H1 (cell line): ENCODE data around the gene SLC39A2. TPM values are rescaled to one million over a fixed set of nuclear protein-coding genes. Genes with fewer than 3 reads are reported as not detected.

Experiments
- CTCF ChIA-PET: fragments of 300-600 bp; sonication (Branson Sonifier 250); formaldehyde crosslinking; loops from one replicate; lab custom pipeline; 2021; ENCODE audit not compliant: partially characterized antibody; lab: Charles Lee
- POLR2A ChIA-PET: fragments of 300-600 bp; sonication (Branson Sonifier 250); formaldehyde crosslinking; loops from one replicate; lab custom pipeline; 2021; ENCODE audit warnings: inconsistent platforms; ENCODE audit not compliant: partially characterized antibody; lab: Charles Lee
- DNase-seq, 2 experiments: peaks; one replicate each; pipeline versions ENCODE4 v3.0.0 to v3.0.0-alpha.2; 2010 to 2022; ENCODE audit warnings: low spot score in 2 of 2, low read depth in 1 of 2, mixed read lengths in 1 of 2
- FAIRE-seq: peaks from 2 replicates; lab custom pipeline; 2011; peaks lifted over from hg19 to GRCh38; lab: Jason Lieb, UNC
- H2AFZ ChIP-seq: 2 replicates; pipeline ENCODE4 v1.8.1; 2012; ENCODE audit warnings: low read length, inconsistent platforms
- H2AK5ac ChIP-seq: 2 replicates; pipeline ENCODE4 v1.6.1; 2013; ENCODE audit warnings: low read depth, low read length
- H2BK120ac ChIP-seq: replicated peaks from 2 replicates; pipeline ENCODE3; 2013; ENCODE audit warnings: low read depth, low read length, inconsistent platforms
- H2BK12ac ChIP-seq: 2 replicates; pipeline ENCODE4 v1.6.1; 2013; ENCODE audit warnings: low read depth, low read length
- H2BK15ac ChIP-seq: 2 replicates; pipeline ENCODE4 v1.6.1; 2013; ENCODE audit warnings: low read length
- H2BK20ac ChIP-seq: 2 replicates; pipeline ENCODE4 v1.6.1; 2013; ENCODE audit warnings: low read length
- H2BK5ac ChIP-seq: 2 replicates; pipeline ENCODE4 v1.6.1; 2013; ENCODE audit warnings: low read depth, low read length
- H3K14ac ChIP-seq: 2 replicates; pipeline ENCODE4 v1.6.1; 2013; ENCODE audit warnings: inconsistent platforms; ENCODE audit not compliant: insufficient read length
- H3K18ac ChIP-seq: 2 replicates; pipeline ENCODE4 v1.6.1; 2013; ENCODE audit warnings: low read length; ENCODE audit errors: extremely low read depth
- H3K23ac ChIP-seq: 2 replicates; pipeline ENCODE4 v1.6.1; 2013; ENCODE audit warnings: inconsistent platforms; ENCODE audit not compliant: insufficient read length
- H3K23me2 ChIP-seq: 2 replicates; pipeline ENCODE4 v1.6.1; 2013; ENCODE audit warnings: low read depth, low read length
- H3K27ac ChIP-seq: 2 replicates; pipeline ENCODE4 v1.6.1; 2011; ENCODE audit warnings: low read depth, low read length, inconsistent platforms
- H3K27me3 ChIP-seq, 4 experiments: replicated peaks in 1 of 4; 1 replicate in 1 of 4; 2 replicates in 3 of 4; pipeline versions ENCODE4 v1.6.1 to v1.8.1; 2011 to 2013; ENCODE audit warnings: low read length in 3 of 4, mild to moderate bottlenecking in 3 of 4, inconsistent platforms in 2 of 4, mixed read lengths in 2 of 4, moderate library complexity in 1 of 4; ENCODE audit not compliant: control insufficient read depth in 3 of 4, insufficient read depth in 3 of 4; ENCODE audit errors: extremely low read depth in 1 of 4
- H3K36me3 ChIP-seq, 4 experiments: 2 replicates each; pipeline versions ENCODE4 v1.6.1 to v1.8.1; 2011 to 2013; ENCODE audit warnings: mild to moderate bottlenecking in 4 of 4, low read length in 3 of 4, moderate library complexity in 2 of 4, control low read depth in 1 of 4, inconsistent platforms in 1 of 4; ENCODE audit not compliant: insufficient read depth in 4 of 4, control insufficient read depth in 2 of 4
- H3K4ac ChIP-seq: replicated peaks from 2 replicates; pipeline ENCODE3; 2013; ENCODE audit warnings: low read length, low read depth, mixed read lengths, inconsistent platforms; ENCODE audit not compliant: insufficient read length
- H3K4me1 ChIP-seq, 4 experiments: replicated peaks in 1 of 4; 1 replicate in 1 of 4; 2 replicates in 3 of 4; pipeline versions ENCODE4 v1.6.1 to v1.8.1; 2011 to 2013; ENCODE audit warnings: low read length in 3 of 4, inconsistent platforms in 2 of 4, mixed read lengths in 1 of 4; ENCODE audit not compliant: insufficient read depth in 4 of 4, control insufficient read depth in 3 of 4
- H3K4me2 ChIP-seq, 2 experiments: 2 replicates each; pipeline versions ENCODE4 v1.6.1 to v1.8.1; 2011 to 2013; ENCODE audit warnings: low read depth in 2 of 2, low read length in 2 of 2, control low read depth in 1 of 2, inconsistent platforms in 1 of 2, mild to moderate bottlenecking in 1 of 2; ENCODE audit not compliant: insufficient read depth in 1 of 2
- H3K4me3 ChIP-seq, 4 experiments: fragments of 200-600, 300-600 bp in 1 of 4; sonication (generic), shearing (Covaris generic), sonication (Bioruptor Twin) in 1 of 4; 2 replicates each; pipeline versions ENCODE4 v1.5.1 to v1.8.1; 2011 to 2016; ENCODE audit warnings: low read length in 4 of 4, low read depth in 3 of 4, control low read depth in 2 of 4, inconsistent platforms in 2 of 4, mild to moderate bottlenecking in 2 of 4, mixed read lengths in 1 of 4, moderate library complexity in 1 of 4; ENCODE audit not compliant: insufficient read depth in 2 of 4; ENCODE audit errors: extremely low read depth in 1 of 4
- H3K56ac ChIP-seq: replicated peaks from 2 replicates; pipeline ENCODE3; 2013; ENCODE audit warnings: low read depth, mild to moderate bottlenecking, mixed read lengths, low read length, inconsistent platforms; ENCODE audit not compliant: insufficient read length
- H3K79me1 ChIP-seq: 2 replicates; pipeline ENCODE4 v1.6.1; 2013; ENCODE audit warnings: low read depth, low read length, control low read depth
- H3K79me2 ChIP-seq, 2 experiments: 2 replicates each; pipeline versions ENCODE4 v1.6.1 to v1.8.1; 2012 to 2013; ENCODE audit warnings: low read length in 2 of 2, mild to moderate bottlenecking in 2 of 2, inconsistent platforms in 1 of 2; ENCODE audit not compliant: insufficient read depth in 2 of 2, control insufficient read depth in 1 of 2
- H3K9ac ChIP-seq, 4 experiments: replicated peaks in 1 of 4; 1 replicate in 1 of 4; 2 replicates in 3 of 4; pipeline versions ENCODE4 v1.6.1 to v1.8.1; 2011 to 2013; ENCODE audit warnings: low read depth in 3 of 4, low read length in 3 of 4, control low read depth in 2 of 4, mild to moderate bottlenecking in 2 of 4, moderate library complexity in 2 of 4, inconsistent platforms in 1 of 4; ENCODE audit errors: extremely low read depth in 1 of 4
- H3K9me3 ChIP-seq, 2 experiments: 2 replicates each; pipeline versions ENCODE4 v1.6.1 to v1.8.1; 2012 to 2013; ENCODE audit warnings: mild to moderate bottlenecking in 2 of 2, moderate library complexity in 2 of 2, control low read depth in 1 of 2, inconsistent platforms in 1 of 2, low read depth in 1 of 2, low read length in 1 of 2, mixed read lengths in 1 of 2; ENCODE audit not compliant: insufficient read depth in 2 of 2
- H4K20me1 ChIP-seq, 2 experiments: replicated peaks in 1 of 2; 2 replicates each; pipeline versions ENCODE3 to v1.8.1; 2011 to 2013; ENCODE audit warnings: inconsistent platforms in 2 of 2, low read length in 2 of 2, mild to moderate bottlenecking in 1 of 2; ENCODE audit not compliant: insufficient read depth in 2 of 2, control insufficient read depth in 1 of 2
- H4K5ac ChIP-seq: 2 replicates; pipeline ENCODE4 v1.6.1; 2013; ENCODE audit warnings: low read length, low read depth, mixed read lengths, inconsistent platforms; ENCODE audit not compliant: insufficient read length
- H4K8ac ChIP-seq: 2 replicates; pipeline ENCODE4 v1.8.0; 2013; ENCODE audit warnings: mild to moderate bottlenecking, moderate library complexity, low read length, inconsistent platforms; ENCODE audit not compliant: insufficient read depth; ENCODE audit errors: extremely low read depth
- H4K91ac ChIP-seq: replicated peaks from 2 replicates; pipeline ENCODE3; 2013; ENCODE audit warnings: low read length, mixed read lengths, inconsistent platforms; ENCODE audit not compliant: insufficient read length
- TEAD4 ChIP-seq: IDR thresholded peaks from 2 replicates; pipeline ENCODE4 v1.6.1; 2012; ENCODE audit warnings: low read depth, low read length, inconsistent platforms, mixed read lengths
- WGBS, 2 experiments: shearing (Covaris generic) in 1 of 2; methylation state at CpG; one replicate each; pipeline versions ENCODE4 v1.1.6 to v1.1.7; 2013 to 2015; ENCODE audit warnings: low lambda C conversion rate in 2 of 2, mixed read lengths in 2 of 2, inconsistent platforms in 1 of 2, low coverage in 1 of 2, missing lambda C conversion rate in 1 of 2; ENCODE audit not compliant: insufficient replicate concordance in 2 of 2, insufficient coverage in 1 of 2, insufficient read length in 1 of 2; ENCODE audit errors: extremely low coverage in 1 of 2, missing lambda C conversion rate in 1 of 2; 5-methylcytosine and 5-hydroxymethylcytosine counted together
- polyA plus RNA-seq, 7 experiments: library from polyadenylated mRNA; depleted of rRNA in 3 of 7; stranded (reverse) in 5 of 7; unstranded in 2 of 7; fragments of >200 nt in 5 of 7; fragments of 200-250 nt in 2 of 7; gene quantifications; 1 replicate in 5 of 7; 2 replicates in 1 of 7; 4 replicates in 1 of 7; pipeline versions ENCODE4 v1.2.1 to v1.2.3, GENCODE V29; 2011 to 2013; ENCODE audit warnings: missing spikeins in 2 of 7, mixed read lengths in 2 of 7
- total RNA-seq: library from RNA; stranded (reverse); fragmentation: NEBNext Ultra II Directional; extraction: Animal tissue kit (Norgen Biotek cat#: 25700); gene quantifications from 2 replicates; pipeline ENCODE4 v1.2.1, GENCODE V29; 2021

Gene SLC39A2
- total and polyA plus RNA-seq, 2 of the 8 experiments (the other 6 are each of a cell fraction or from before 2014, with no cell fraction given): 0.14 to 0.22 TPM

GRCh38 chr14:21036751-21037150, 37.7 kb downstream of the SLC39A2 start:
- Histone ChIP-seq H3K27ac (no peak overlapping the region), H3K79me1 (no peaks in the 10 kb centered on the region), H2BK12ac (no peak overlapping the region), H2BK5ac (no peak overlapping the region), H3K27me3 (no peaks in the 10 kb centered on the region), H3K9ac (no peak overlapping the region), H3K23ac (no peak overlapping the region), H3K4ac (no peak overlapping the region), H2AFZ (no peak overlapping the region), H2AK5ac (no peak overlapping the region), H2BK15ac (no peak overlapping the region), H2BK20ac (no peak overlapping the region), H3K4me3 (no peak overlapping the region), H3K36me3 (no peaks in the 10 kb centered on the region), H3K23me2 (peaks cover 2% of the 10 kb centered on the region; the same call in 1 of the 2 replicates), H4K5ac (no peak overlapping the region), H3K79me2 (no peaks in the 10 kb centered on the region), H3K14ac (no peak overlapping the region), H3K9me3 (no peaks in the 10 kb centered on the region), H4K91ac (no peak overlapping the region), H4K20me1 (no peaks in the 10 kb centered on the region), H3K56ac (no peak overlapping the region), H3K4me1 (peaks cover 8 to 11% (median 10%) of the 10 kb centered on the region in 4 experiments; a peak in 6 of 7 replicates), H4K8ac (no peak overlapping the region), H3K18ac (no peak overlapping the region), H3K4me2 (no peak overlapping the region), H2BK120ac (no peak overlapping the region)
- DNase-seq: no peak
- WGBS, 2 experiments: 91% methylated on average over 7 of the region's 7 CpGs; no CpG with 5 or more reads in 1 of the 2 experiments
- no peak for TF ChIP-seq TEAD4
- FAIRE-seq: no peak
- ChIA-PET POLR2A (interaction anchor here (1.2 kb wide), 1 partner anchor 10 kb away, joined by 3 read pairs; no protein-coding TSS in a partner anchor), CTCF (interaction anchor here (0.8 to 8.8 kb wide), 9 partner anchors 9 to 67 kb away, joined by 3 to 152 read pairs (median 7); no protein-coding TSS in a partner anchor)
